OCI-LY1 (cell line): ENCODE data around the gene TMPRSS11E.

Experiments
- H2AFZ ChIP-seq: fragments of 200-600 bp; sonication (generic), shearing (Covaris generic); 2 replicates; pipeline ENCODE4 v1.6.0; 2014; ENCODE audit warnings: antibody characterized with exemption, mild to moderate bottlenecking, low read length
- H3F3A ChIP-seq: fragments of 200-600 bp; sonication (generic), shearing (Covaris generic); 2 replicates; pipeline ENCODE4 v1.6.0; 2014; ENCODE audit warnings: mild to moderate bottlenecking, antibody characterized with exemption, low read length, moderate library complexity; ENCODE audit not compliant: insufficient read depth
- H3K27ac ChIP-seq: fragments of 200-600 bp; sonication (generic); 2 replicates; pipeline ENCODE4 v1.5.1; 2014; ENCODE audit warnings: low read length, mixed run types, mild to moderate bottlenecking, low read depth; ENCODE audit not compliant: poor library complexity, severe bottlenecking
- H3K27me3 ChIP-seq: fragments of 200-600 bp; sonication (generic); 2 replicates; pipeline ENCODE4 v1.6.0; 2014; ENCODE audit warnings: antibody characterized with exemption, mild to moderate bottlenecking, low read length, moderate library complexity; ENCODE audit not compliant: insufficient read depth
- H3K36me3 ChIP-seq: fragments of 200-600 bp; sonication (generic); 2 replicates; pipeline ENCODE4 v1.6.1; 2014; ENCODE audit warnings: mild to moderate bottlenecking, antibody characterized with exemption, low read length, moderate library complexity, mixed read lengths; ENCODE audit not compliant: insufficient read depth
- H3K4me1 ChIP-seq: fragments of 200-600 bp; sonication (generic); 2 replicates; pipeline ENCODE4 v1.5.1; 2014; ENCODE audit warnings: mild to moderate bottlenecking, low read length, moderate library complexity; ENCODE audit not compliant: insufficient read depth, severe bottlenecking
- H3K4me2 ChIP-seq: fragments of 200-600 bp; sonication (generic), shearing (Covaris generic); 2 replicates; pipeline ENCODE4 v1.6.1; 2014; ENCODE audit warnings: low read length
- H3K4me3 ChIP-seq: fragments of 200-600 bp; sonication (generic); 2 replicates; pipeline ENCODE4 v1.5.1; 2014; ENCODE audit warnings: low read length, low read depth, mild to moderate bottlenecking, mixed read lengths; ENCODE audit not compliant: poor library complexity, severe bottlenecking
- H3K79me2 ChIP-seq: fragments of 200-600 bp; shearing (Covaris generic); 2 replicates; pipeline ENCODE4 v1.6.1; 2016; ENCODE audit warnings: mixed run types, low read length, mixed read lengths; ENCODE audit not compliant: insufficient read depth
- H3K9ac ChIP-seq: fragments of 200-600 bp; sonication (generic), shearing (Covaris generic); 2 replicates; pipeline ENCODE4 v1.6.1; 2014; ENCODE audit warnings: mild to moderate bottlenecking, low read length, mixed read lengths
- H3K9me2 ChIP-seq: fragments of 200-600 bp; sonication (generic), shearing (Covaris generic); 2 replicates; pipeline ENCODE4 v1.6.1; 2014; ENCODE audit warnings: low read depth, mild to moderate bottlenecking, low read length, mixed read lengths
- H3K9me3 ChIP-seq: fragments of 200-600 bp; shearing (Covaris generic); 2 replicates; pipeline ENCODE4 v1.6.1; 2014; ENCODE audit warnings: low read length, mixed read lengths
- H4K20me1 ChIP-seq: fragments of 200-600 bp; sonication (generic), shearing (Covaris generic); 2 replicates; pipeline ENCODE4 v1.6.0; 2016; ENCODE audit warnings: mild to moderate bottlenecking, low read length; ENCODE audit not compliant: insufficient read depth
- EZH2 ChIP-seq: fragments of 200-600 bp; sonication (generic), shearing (Covaris generic); IDR thresholded peaks from 2 replicates; pipeline ENCODE4 v1.8.0; 2017; ENCODE audit warnings: borderline replicate concordance, mixed run types, mild to moderate bottlenecking, antibody characterized with exemption, low read length, moderate library complexity, mixed read lengths
- TF ChIP-seq, protein P1 (sequence below): fragments of 200-600 bp; sonication (generic), shearing (Covaris generic); IDR thresholded peaks from 2 replicates; pipeline ENCODE4 v1.5.1; 2017; ENCODE audit warnings: mild to moderate bottlenecking, antibody characterized with exemption, low read length, moderate library complexity, mixed read lengths

Gene TMPRSS11E

DNA sequence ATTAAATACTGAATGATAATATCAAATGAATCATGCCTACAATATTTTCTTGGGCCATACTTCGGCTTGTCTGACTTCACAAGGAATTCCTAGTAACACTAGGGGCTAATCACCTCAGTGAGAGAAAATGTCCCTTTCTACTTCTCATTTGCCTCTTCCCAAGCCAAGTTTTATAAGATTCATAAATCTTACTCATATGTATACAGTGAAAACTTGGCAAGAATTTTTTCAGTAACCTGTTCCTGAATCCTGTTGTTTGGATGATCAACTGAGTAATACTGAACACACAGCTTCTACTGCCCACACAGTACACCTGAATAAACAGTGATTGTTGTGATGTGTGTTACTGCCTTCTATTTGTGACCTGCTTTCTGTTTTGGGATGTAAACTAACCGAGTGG, 16.5 kb downstream of the TMPRSS11E start:
- no peaks in the 10 kb centered on the region for H4K20me1 ChIP-seq
- TF ChIP-seq EZH2 = no peak
- TF ChIP-seq, protein P1, sequence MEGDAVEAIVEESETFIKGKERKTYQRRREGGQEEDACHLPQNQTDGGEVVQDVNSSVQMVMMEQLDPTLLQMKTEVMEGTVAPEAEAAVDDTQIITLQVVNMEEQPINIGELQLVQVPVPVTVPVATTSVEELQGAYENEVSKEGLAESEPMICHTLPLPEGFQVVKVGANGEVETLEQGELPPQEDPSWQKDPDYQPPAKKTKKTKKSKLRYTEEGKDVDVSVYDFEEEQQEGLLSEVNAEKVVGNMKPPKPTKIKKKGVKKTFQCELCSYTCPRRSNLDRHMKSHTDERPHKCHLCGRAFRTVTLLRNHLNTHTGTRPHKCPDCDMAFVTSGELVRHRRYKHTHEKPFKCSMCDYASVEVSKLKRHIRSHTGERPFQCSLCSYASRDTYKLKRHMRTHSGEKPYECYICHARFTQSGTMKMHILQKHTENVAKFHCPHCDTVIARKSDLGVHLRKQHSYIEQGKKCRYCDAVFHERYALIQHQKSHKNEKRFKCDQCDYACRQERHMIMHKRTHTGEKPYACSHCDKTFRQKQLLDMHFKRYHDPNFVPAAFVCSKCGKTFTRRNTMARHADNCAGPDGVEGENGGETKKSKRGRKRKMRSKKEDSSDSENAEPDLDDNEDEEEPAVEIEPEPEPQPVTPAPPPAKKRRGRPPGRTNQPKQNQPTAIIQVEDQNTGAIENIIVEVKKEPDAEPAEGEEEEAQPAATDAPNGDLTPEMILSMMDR = no peak
- H3K79me2 ChIP-seq = no peaks in the 10 kb centered on the region
- no peaks in the 10 kb centered on the region for H3K4me1 ChIP-seq
- no peaks in the 10 kb centered on the region for H3K27me3 ChIP-seq
- no peak overlapping the region for H3K9ac ChIP-seq
- no peak overlapping the region for H3K4me2 ChIP-seq
- H3K9me3 ChIP-seq = no peaks in the 10 kb centered on the region
- no peaks in the 10 kb centered on the region for H3K36me3 ChIP-seq
- no peak overlapping the region for H2AFZ ChIP-seq
- H3K9me2 ChIP-seq = no peaks in the 10 kb centered on the region
- H3K4me3 ChIP-seq = no peak overlapping the region
- no peak overlapping the region for H3K27ac ChIP-seq
- H3F3A ChIP-seq = no peaks in the 10 kb centered on the region

DNA sequence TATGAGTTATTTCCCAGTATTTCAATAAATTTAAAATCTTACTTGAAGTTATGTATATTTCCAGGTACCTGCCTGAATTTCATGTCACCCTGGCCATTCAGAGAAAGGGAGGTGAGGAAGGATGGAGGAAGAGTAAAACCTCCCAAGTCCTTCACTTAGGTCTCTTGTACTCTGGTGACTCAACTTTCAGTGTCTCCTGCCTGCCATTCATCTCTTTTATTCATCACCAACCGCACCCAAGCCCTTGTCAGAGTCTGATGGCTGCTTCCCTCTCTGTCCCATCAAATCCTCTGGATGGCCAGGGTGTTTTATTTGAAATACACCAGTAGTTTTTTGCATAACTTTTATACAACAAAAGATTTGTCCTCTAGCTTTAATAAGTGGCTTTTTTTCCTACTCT, 17.8 kb downstream of the TMPRSS11E start:
- no peaks in the 10 kb centered on the region for H3K79me2 ChIP-seq
- H3K4me1 ChIP-seq = no peaks in the 10 kb centered on the region
- H3K36me3 ChIP-seq = no peaks in the 10 kb centered on the region
- no peak overlapping the region for H3K27ac ChIP-seq
- H3K27me3 ChIP-seq = no peaks in the 10 kb centered on the region
- no peaks in the 10 kb centered on the region for H3K9me3 ChIP-seq
- H4K20me1 ChIP-seq = no peaks in the 10 kb centered on the region
- no peaks in the 10 kb centered on the region for H3F3A ChIP-seq
- H3K4me3 ChIP-seq = no peak overlapping the region
- H2AFZ ChIP-seq = no peak overlapping the region
- H3K4me2 ChIP-seq = no peak overlapping the region
- H3K9me2 ChIP-seq = no peaks in the 10 kb centered on the region
- H3K9ac ChIP-seq = no peak overlapping the region
- no peak for TF ChIP-seq EZH2
- TF ChIP-seq, protein P1 = no peak

DNA sequence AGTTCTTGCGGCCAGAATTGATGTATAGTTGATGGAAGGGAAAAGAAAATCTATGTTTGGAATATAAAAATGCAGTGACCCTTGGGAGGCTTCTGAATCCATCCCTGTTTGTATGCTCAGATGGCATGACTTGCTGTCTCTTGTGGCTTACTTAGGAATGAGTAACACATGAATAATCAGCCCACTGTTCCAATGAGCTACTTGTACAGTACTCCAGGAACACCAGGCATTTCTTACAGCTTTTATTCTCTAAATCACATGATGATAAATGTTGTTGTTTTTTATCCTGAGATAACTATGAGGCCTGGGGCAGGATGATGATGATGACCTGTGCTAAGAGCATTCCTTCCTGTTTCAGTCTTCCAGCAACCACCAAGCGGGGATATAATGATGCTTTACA, 18.9 kb downstream of the TMPRSS11E start:
- Histone ChIP-seq H3K4me2 (no peak overlapping the region), H3K4me1 (no peaks in the 10 kb centered on the region), H3K4me3 (no peak overlapping the region), H3K27ac (no peak overlapping the region), H3K9ac (no peak overlapping the region), H3K79me2 (no peaks in the 10 kb centered on the region), H3K9me3 (no peaks in the 10 kb centered on the region), H3K9me2 (no peaks in the 10 kb centered on the region), H4K20me1 (no peaks in the 10 kb centered on the region), H3F3A (no peaks in the 10 kb centered on the region), H3K36me3 (no peaks in the 10 kb centered on the region), H3K27me3 (no peaks in the 10 kb centered on the region), H2AFZ (no peak overlapping the region)
- TF ChIP-seq, protein P1 = no peak
- TF ChIP-seq EZH2 = no peak
